ENCODE data around the gene HDGFL1.

GRCh38 chr6:22612236-22612635, 42.9 kb downstream of the HDGFL1 start:
- TF ChIP-seq CTCF (IDR thresholded peaks at IDR 0.05) (no peak), POLR2AphosphoS5 (IDR thresholded peaks at IDR 0.05) (no peak), POLR2A (IDR thresholded peaks at IDR 0.05) (no peak)
